Sigmoid colon (tissue), 4 donors: Measurements from ENCODE around the gene ATP6V1E1.

Experiments
- CTCF ChIP-seq, 4 experiments: fragments of 450-650 bp in 3 of 4; fragments of 200-600 bp in 1 of 4; IDR thresholded peaks; one replicate each; pipeline ENCODE4 v1.5.1; 2016 to 2019; ENCODE audit warnings: antibody characterized with exemption in 4 of 4, mild to moderate bottlenecking in 3 of 4, moderate library complexity in 2 of 4
- EP300 ChIP-seq, 4 donors: sonication (generic); formaldehyde crosslinking; IDR thresholded peaks; one replicate each; pipeline ENCODE4 v1.6.1; 2017; ENCODE audit warnings: antibody characterized with exemption in 4 of 4
- POLR2AphosphoS5 ChIP-seq, 4 donors: sonication (generic); formaldehyde crosslinking; IDR thresholded peaks; one replicate each; pipeline ENCODE4 v1.6.1; 2017; ENCODE audit warnings: antibody characterized with exemption in 4 of 4

DNA sequence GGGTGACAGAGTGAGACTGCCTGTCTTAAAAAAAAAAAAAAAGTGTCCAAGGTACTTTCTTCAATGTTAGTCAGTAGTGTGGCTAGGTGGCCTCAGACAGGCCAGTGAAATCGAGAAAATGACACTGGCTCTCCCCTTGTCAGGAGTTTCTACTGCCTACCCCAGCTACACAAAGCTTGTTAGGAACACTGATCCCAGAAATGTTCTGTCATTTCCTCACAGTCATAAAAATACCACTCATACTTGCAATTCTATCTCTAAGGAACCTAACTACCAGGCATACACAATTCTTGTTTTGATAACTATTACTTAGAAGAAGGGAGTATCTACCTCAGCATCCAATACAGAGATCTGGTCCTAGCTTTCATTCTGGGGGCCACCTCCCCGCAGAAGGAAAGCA, 31.3 kb downstream of the ATP6V1E1 start:
- TF ChIP-seq POLR2AphosphoS5 (IDR thresholded peaks at IDR 0.05), result no peak
- TF ChIP-seq CTCF (IDR thresholded peaks at IDR 0.05), result no peak
- TF ChIP-seq EP300 (IDR thresholded peaks at IDR 0.05), result no peak
